B cell (primary cell): Measurements from ENCODE around the gene DNALI1. TPM values are rescaled to one million over a fixed set of nuclear protein-coding genes. Genes with fewer than 3 reads are reported as not detected.

Experiments
- ATAC-seq: fragments of 200-7000 bp; cut with Tn5 transposase; one replicate; pipeline ENCODE4 v1.10.0; 2021; ENCODE audit warnings: low read depth, mild to moderate bottlenecking, moderate number of reproducible peaks, moderate library complexity
- CTCF ChIA-PET: fragments of 350-600 bp; sonication (Branson Sonifier 250); formaldehyde crosslinking; loops from one replicate; lab custom pipeline; 2021; ENCODE audit warnings: antibody characterized with exemption, inconsistent platforms; lab: Charles Lee
- POLR2A ChIA-PET: fragments of 350-600 bp; sonication (Branson Sonifier 250); formaldehyde crosslinking; loops from one replicate; lab custom pipeline; 2021; ENCODE audit warnings: antibody characterized with exemption; lab: Charles Lee
- DNase-seq: peaks from one replicate; pipeline ENCODE4 v3.0.0; 2013
- H2AFZ ChIP-seq: 2 replicates; pipeline ENCODE4 v1.6.1; 2012; ENCODE audit warnings: mild to moderate bottlenecking, low read depth, low read length; ENCODE audit not compliant: insufficient read depth, poor library complexity, severe bottlenecking
- H3K27ac ChIP-seq, 2 donors: 1 replicate in 1 of 2; 2 replicates in 1 of 2; pipeline ENCODE4 v1.5.1; 2012 to 2013; ENCODE audit warnings: low read length in 2 of 2, mild to moderate bottlenecking in 2 of 2, moderate library complexity in 1 of 2
- H3K27me3 ChIP-seq, 4 experiments: fragments of 200-600 bp in 1 of 4; sonication (generic) in 1 of 4; replicated peaks in 1 of 4; 1 replicate in 2 of 4; 2 replicates in 2 of 4; pipeline versions ENCODE4 v1.6.1 to v1.7.0; 2013 to 2016; ENCODE audit warnings: low read length in 3 of 4, mild to moderate bottlenecking in 2 of 4, mixed read lengths in 1 of 4, moderate library complexity in 1 of 4; ENCODE audit not compliant: insufficient read depth in 4 of 4, control insufficient read depth in 3 of 4; ENCODE audit errors: control extremely low read depth in 1 of 4
- H3K36me3 ChIP-seq, 2 experiments: replicated peaks in 1 of 2; 1 replicate in 1 of 2; 2 replicates in 1 of 2; pipeline versions ENCODE4 v1.6.1 to v1.7.1; 2013; ENCODE audit warnings: low read length in 1 of 2; ENCODE audit not compliant: insufficient read depth in 2 of 2, control insufficient read depth in 1 of 2; ENCODE audit errors: control extremely low read depth in 1 of 2, extremely low read depth in 1 of 2
- H3K4me1 ChIP-seq, 2 donors: fragments of 200-600 bp in 1 of 2; sonication (generic) in 1 of 2; 1 replicate in 1 of 2; 2 replicates in 1 of 2; pipeline versions ENCODE4 v1.5.1 to v1.6.1; 2013 to 2017; ENCODE audit warnings: low read length in 2 of 2; ENCODE audit not compliant: control insufficient read depth in 2 of 2, insufficient read depth in 2 of 2
- H3K4me2 ChIP-seq: replicated peaks from 2 replicates; pipeline ENCODE3; 2012; ENCODE audit warnings: mild to moderate bottlenecking, low read depth, low read length; ENCODE audit not compliant: poor library complexity, severe bottlenecking
- H3K4me3 ChIP-seq, 5 experiments: fragments of 200-600 bp in 1 of 5; sonication (generic) in 1 of 5; 1 replicate in 3 of 5; 2 replicates in 2 of 5; pipeline versions ENCODE4 v1.5.1 to v1.7.0; 2011 to 2016; ENCODE audit warnings: low read length in 4 of 5, mild to moderate bottlenecking in 4 of 5, low read depth in 2 of 5, control low read depth in 1 of 5, moderate library complexity in 1 of 5; ENCODE audit not compliant: insufficient read depth in 1 of 5; ENCODE audit errors: control extremely low read depth in 1 of 5, extremely low read depth in 1 of 5
- H3K79me2 ChIP-seq: fragments of 200-600 bp; sonication (generic); one replicate; pipeline ENCODE4 v1.6.0; 2016; ENCODE audit warnings: low read length; ENCODE audit not compliant: control insufficient read depth, insufficient read depth
- H3K9ac ChIP-seq: fragments of 200-600 bp; sonication (generic); 2 replicates; pipeline ENCODE4 v1.6.1; 2017; ENCODE audit warnings: mild to moderate bottlenecking, low read length, moderate library complexity
- H3K9me3 ChIP-seq, 3 donors: one replicate each; pipeline versions ENCODE4 v1.6.1 to v1.7.1; 2013; ENCODE audit warnings: low read length in 2 of 3; ENCODE audit not compliant: control insufficient read depth in 2 of 3, insufficient read depth in 1 of 3; ENCODE audit errors: control extremely low read depth in 1 of 3
- H4K20me1 ChIP-seq: 2 replicates; pipeline ENCODE4 v1.6.0; 2012; ENCODE audit warnings: mild to moderate bottlenecking, low read length; ENCODE audit not compliant: insufficient read depth, control insufficient read depth, poor library complexity, severe bottlenecking
- H3K27ac Mint-ChIP-seq: one replicate; pipeline ENCODE4 v1.8.0; 2021; ENCODE audit warnings: mixed read lengths
- H3K27me3 Mint-ChIP-seq: one replicate; pipeline ENCODE4 v1.8.0; 2021; ENCODE audit warnings: mixed read lengths
- H3K4me1 Mint-ChIP-seq: one replicate; pipeline ENCODE4 v1.8.0; 2021; ENCODE audit warnings: mixed read lengths
- H3K4me3 Mint-ChIP-seq: one replicate; pipeline ENCODE4 v1.8.0; 2021; ENCODE audit warnings: mixed read lengths
- H3K9me3 Mint-ChIP-seq: one replicate; pipeline ENCODE4 v1.8.0; 2022; ENCODE audit warnings: mixed read lengths; ENCODE audit not compliant: insufficient read depth
- EZH2 ChIP-seq: IDR thresholded peaks from 2 replicates; pipeline ENCODE4 v1.6.1; 2012; ENCODE audit warnings: borderline replicate concordance, low read depth, mild to moderate bottlenecking, moderate library complexity, low read length; ENCODE audit not compliant: insufficient read depth, poor library complexity, severe bottlenecking
- WGBS: methylation state at CpG from one replicate; pipeline ENCODE4 v1.1.5; 2013; ENCODE audit warnings: missing lambda C conversion rate; ENCODE audit not compliant: insufficient coverage; 5-methylcytosine and 5-hydroxymethylcytosine counted together
- intact Hi-C: fragments of 100-400 bp; cut with micrococcal nuclease; formaldehyde crosslinking; loops from one replicate; pipeline ENCODE4 v1.10.0; 2022
- polyA plus RNA-seq: library from polyadenylated mRNA; depleted of rRNA; stranded (reverse); fragments of >200 nt; gene quantifications from 2 replicates; pipeline ENCODE4 v1.2.3, GENCODE V29; 2012
- total RNA-seq, 2 donors: library from RNA; stranded (reverse); fragments of 120-200 nt in 1 of 2; gene quantifications; 1 replicate in 1 of 2; 2 replicates in 1 of 2; pipeline versions ENCODE4 v1.2.3 to v1.2.4, GENCODE V29; 2013 to 2022
- TF ChIP-seq, protein P1 (sequence below): fragments of 200-600 bp; IDR thresholded peaks from one replicate; pipeline ENCODE4 v1.8.0; 2022; ENCODE audit warnings: antibody characterized with exemption, mild to moderate bottlenecking

Gene DNALI1
- total and polyA plus RNA-seq, 2 donors (not counting 1 experiment from before 2014, with no cell fraction given) = not detected

DNA sequence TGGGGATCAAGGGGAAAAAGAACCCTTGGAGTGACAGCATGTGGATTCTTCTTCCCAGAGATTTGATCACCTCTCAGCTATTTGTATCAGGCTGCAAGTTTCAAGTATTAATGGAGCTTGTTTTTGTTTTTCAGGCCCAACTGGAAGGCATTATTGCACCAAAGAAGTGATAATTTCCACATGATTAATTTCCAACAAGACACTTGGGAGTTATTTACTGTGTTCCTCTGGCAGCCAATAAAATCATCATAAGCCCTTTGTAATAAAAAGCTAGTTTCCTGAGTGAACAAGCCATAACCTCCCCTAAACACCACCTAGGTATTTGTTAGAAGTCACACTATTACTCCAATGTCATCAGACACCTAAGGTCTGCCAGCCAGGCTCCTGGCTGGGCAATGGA, 8.2 kb downstream of the DNALI1 start:
- Histone ChIP-seq H3K4me3 (no peak overlapping the region), H3K36me3 (peaks cover 10 to 48% of the 10 kb centered on the region in 2 experiments), H3K4me2 (no peak overlapping the region), H3K9me3 (no peaks in the 10 kb centered on the region), H3K79me2 (no peaks in the 10 kb centered on the region), H3K27me3 (no peaks in the 10 kb centered on the region), H3K9ac (no peak overlapping the region), H3K27ac (no peak overlapping the region), H2AFZ (no peak overlapping the region), H3K4me1 (no peaks in the 10 kb centered on the region), H4K20me1 (no peaks in the 10 kb centered on the region)
- no peak for DNase-seq
- H3K27ac Mint-ChIP-seq = no peak overlapping the region
- intact Hi-C loops = no loop called here
- no peaks in the 10 kb centered on the region for H3K4me1 Mint-ChIP-seq
- ATAC-seq = no peak
- ChIA-PET CTCF (no interaction called here), POLR2A (no interaction called here)
- H3K27me3 Mint-ChIP-seq = no peaks in the 10 kb centered on the region
- no peaks in the 10 kb centered on the region for H3K9me3 Mint-ChIP-seq
- no peak for TF ChIP-seq EZH2
- TF ChIP-seq, protein P1, sequence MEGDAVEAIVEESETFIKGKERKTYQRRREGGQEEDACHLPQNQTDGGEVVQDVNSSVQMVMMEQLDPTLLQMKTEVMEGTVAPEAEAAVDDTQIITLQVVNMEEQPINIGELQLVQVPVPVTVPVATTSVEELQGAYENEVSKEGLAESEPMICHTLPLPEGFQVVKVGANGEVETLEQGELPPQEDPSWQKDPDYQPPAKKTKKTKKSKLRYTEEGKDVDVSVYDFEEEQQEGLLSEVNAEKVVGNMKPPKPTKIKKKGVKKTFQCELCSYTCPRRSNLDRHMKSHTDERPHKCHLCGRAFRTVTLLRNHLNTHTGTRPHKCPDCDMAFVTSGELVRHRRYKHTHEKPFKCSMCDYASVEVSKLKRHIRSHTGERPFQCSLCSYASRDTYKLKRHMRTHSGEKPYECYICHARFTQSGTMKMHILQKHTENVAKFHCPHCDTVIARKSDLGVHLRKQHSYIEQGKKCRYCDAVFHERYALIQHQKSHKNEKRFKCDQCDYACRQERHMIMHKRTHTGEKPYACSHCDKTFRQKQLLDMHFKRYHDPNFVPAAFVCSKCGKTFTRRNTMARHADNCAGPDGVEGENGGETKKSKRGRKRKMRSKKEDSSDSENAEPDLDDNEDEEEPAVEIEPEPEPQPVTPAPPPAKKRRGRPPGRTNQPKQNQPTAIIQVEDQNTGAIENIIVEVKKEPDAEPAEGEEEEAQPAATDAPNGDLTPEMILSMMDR = no peak
- no peak overlapping the region for H3K4me3 Mint-ChIP-seq

- ChIA-PET CTCF (interaction anchor here (0.9 kb wide), 1 partner anchor 115 kb away, joined by 4 read pairs; no protein-coding TSS in a partner anchor), POLR2A (no interaction called here)
- no peaks in the 10 kb centered on the region for H3K4me1 Mint-ChIP-seq
These were observed 10.3 kb downstream of the DNALI1 start for GRCh38 chr1:37567023-37567422.

More at GRCh38 chr1:37567023-37567422, 10.3 kb downstream of the DNALI1 start:
- ATAC-seq = no peak
- intact Hi-C loops = no loop called here
- TF ChIP-seq EZH2 = no peak
- H4K20me1 ChIP-seq = no peaks in the 10 kb centered on the region
- H3K4me2 ChIP-seq = no peak overlapping the region
- no peaks in the 10 kb centered on the region for H3K27me3 ChIP-seq
- no peak overlapping the region for H3K27ac ChIP-seq
- H3K9me3 Mint-ChIP-seq = no peaks in the 10 kb centered on the region
- H3K4me3 Mint-ChIP-seq = no peak overlapping the region
- no peak overlapping the region for H3K4me3 ChIP-seq
- no peaks in the 10 kb centered on the region for H3K27me3 Mint-ChIP-seq
- peaks cover 21 to 65% of the 10 kb centered on the region in 2 experiments for H3K36me3 ChIP-seq
- no peak overlapping the region for H3K9ac ChIP-seq
- H3K79me2 ChIP-seq = no peaks in the 10 kb centered on the region
- WGBS = 93% methylated on average over 3 of the region's 3 CpGs
- no peak for DNase-seq
- H3K27ac Mint-ChIP-seq = no peak overlapping the region
- H3K4me1 ChIP-seq = no peaks in the 10 kb centered on the region
- no peak overlapping the region for H2AFZ ChIP-seq
- H3K9me3 ChIP-seq = no peaks in the 10 kb centered on the region
